Inferior parietal cortex (tissue), 1 donor: ENCODE data around the gene NLK.
"Not testable (repeated sequence)": the region's sequence is repeated elsewhere in the genome, so short reads cannot be mapped to it uniquely, and the experiment has no call there.

Experiments used
- DNase-seq: peaks from one replicate; pipeline ENCODE4 v3.0.0-alpha.2; 2016; ENCODE audit errors: extremely low spot score

NLK gene

GRCh38 chr17:28231624-28232023 lies 189.1 kb downstream of the NLK start:
- DNase-seq: not testable (repeated sequence)

GRCh38 chr17:28232966-28233870 lies 190.7 kb downstream of the NLK start:
- not testable (repeated sequence) for DNase-seq

- not testable (repeated sequence) for DNase-seq
These were observed 191.7 kb downstream of the NLK start for GRCh38 chr17:28233872-28234856.

DNA sequence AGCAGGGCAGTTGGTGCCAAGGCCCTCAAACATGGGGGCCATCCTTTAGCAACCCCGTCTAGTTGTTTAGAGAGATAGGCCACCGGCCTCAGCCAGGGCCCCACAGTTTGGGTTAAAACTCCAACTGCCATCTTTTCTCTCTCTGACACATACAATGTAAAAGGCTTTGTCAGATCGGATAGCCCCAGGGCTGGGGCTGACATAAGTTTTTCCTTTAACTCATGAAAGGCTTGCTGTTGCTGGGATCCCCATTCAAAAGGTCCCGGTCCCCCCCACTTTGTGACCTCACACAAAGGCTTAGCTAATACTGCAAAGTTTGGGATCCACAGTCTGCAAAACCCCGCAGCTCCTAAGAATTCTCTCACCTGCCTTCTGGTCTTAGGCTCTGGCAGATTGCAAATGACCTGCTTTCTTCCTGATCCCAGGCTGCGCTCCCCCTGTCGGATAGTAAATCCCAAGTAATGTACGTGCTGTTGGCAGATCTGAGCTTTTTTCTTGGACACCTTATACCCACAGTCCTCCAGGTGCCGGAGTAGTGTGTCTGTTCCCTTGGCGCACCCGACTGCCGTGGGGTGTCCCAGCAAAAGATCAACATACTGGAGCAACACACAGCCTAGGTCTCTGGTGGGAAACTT lies 192.7 kb downstream of the NLK start:
- DNase-seq: not testable (repeated sequence)

DNA sequence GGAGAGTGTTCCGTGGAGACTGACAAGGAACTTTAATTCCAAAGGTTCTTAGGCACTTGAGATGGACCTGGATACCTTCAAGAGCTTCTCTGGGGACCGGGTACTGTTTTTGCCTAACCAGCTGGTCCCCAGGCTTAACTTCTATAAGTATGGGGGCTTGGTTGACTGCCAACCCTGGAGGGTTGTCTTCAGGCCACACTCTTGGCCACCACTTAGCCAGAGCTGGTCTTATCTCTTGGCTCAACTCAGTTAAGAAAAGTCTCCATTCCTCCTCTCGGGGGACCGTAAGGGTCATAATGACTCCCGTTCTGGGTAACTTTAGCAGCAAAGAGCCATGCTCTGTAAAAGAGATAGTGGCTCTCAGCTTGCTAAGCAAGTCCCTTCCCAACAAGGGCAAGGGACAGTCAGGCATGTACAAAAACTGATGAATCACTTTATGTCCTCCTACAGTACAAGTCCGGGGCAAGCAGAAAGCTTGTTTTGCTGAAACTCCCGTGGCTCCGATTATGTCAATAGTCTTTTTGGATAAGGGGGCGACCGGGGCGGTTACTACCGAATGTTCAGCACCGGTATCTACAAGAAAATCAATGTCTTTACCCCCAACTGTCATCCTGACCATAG lies 193.7 kb downstream of the NLK start:
- DNase-seq: not testable (repeated sequence)

DNA sequence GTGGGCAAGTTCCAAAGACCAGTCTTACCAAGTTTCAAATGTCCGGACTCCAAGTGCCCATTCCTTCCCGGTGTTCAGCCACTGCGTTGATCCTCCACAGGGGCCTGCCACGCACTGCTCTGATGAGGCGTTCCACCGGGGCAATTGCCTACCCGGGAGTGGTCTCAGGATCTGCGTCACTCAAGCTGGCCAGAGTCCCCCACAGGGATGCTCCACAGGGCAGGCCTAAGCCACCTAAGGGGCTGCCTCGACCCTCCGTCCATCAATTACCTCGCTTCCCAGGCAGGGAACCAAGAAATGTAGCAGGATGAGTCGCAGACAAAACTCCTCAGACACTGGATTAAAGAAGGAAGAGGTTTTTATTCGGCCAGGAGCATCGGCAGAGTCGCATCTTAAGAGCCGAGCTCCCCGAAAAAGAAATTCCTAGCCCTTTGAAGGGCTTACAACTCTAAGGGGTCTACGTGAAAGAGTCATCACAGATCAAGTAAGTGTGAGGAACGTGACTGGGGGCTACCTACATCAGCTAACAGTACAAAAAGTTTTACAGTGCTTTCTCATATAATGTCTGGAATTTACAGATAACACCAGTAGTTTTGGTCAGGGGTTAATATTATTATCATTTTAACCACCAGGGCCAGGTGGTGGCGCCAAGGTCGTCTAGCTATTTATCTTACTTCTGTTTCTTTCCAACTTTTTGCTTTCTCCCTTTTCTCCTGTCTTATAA lies 196.2 kb downstream of the NLK start:
- DNase-seq: not testable (repeated sequence)

DNA sequence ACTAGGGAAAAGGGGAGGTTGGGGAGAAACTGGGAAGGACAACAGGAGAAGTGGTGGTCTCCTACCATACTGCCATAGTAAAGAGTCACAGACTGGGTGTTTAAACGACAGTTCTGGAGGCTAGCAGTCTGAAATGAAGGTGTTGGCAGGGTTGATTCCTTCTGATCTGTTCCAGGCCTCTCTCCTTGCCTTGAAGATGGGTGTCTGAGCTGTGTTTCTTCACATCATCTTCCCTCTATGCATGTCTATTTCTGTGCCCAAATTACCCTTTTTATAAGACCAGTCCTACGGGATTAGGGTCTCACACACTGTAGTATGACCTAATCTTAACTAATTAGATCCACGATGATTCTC lies 196.8 kb downstream of the NLK start:
- no peak for DNase-seq

DNA sequence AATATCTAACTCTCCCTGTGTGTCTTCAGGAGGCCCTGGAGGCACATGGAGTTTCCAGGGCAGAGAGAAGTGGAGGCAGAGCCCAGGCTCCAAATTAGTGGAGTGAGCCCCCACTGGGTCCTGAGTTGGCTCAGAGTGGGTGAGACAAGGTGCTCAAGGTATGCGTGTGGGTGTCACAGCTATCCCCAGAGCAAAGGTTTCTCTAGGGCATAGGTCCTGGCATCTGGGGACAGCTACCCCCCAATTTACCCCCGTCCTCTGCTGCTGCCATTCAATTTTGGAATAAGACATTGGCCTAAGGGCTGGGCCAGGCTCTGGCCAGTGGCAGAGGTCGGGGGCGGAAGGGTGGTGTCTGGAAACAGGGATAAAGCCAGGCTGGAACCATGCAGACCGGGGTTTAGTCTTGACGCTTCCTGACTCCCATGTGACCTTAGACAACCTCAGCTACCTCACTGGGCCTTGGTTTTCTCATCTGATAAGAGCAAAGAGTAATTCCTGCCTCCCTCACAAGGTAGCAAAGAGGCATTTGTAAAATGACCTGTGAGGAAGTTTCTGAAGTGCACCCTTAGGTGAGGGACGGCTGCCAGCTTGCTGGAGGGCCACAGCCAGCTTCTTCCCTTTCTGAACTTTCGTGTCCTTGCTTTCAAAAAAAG lies 198.3 kb downstream of the NLK start:
- no peak for DNase-seq

- no peak for DNase-seq
These were observed 200.3 kb downstream of the NLK start for GRCh38 chr17:28242791-28243190.

DNA sequence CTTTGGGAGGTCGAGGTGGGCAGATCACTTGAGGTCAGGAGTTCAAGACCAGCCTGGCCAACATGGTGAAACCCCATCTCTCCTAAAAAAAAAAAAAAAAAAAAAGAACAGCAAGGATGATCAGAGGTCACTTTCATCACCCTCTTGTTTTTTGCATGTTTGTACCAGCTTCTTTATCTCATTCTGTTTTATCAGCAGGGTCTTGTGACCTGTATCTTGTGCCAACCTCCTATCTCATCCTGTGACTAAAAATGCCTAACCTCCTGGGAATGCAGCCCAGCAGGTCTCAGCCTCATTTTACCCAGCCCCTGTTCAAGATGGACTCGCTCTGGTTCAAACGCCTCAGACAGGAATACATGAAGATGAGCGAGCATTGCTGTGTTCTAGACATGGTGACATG lies 200.8 kb downstream of the NLK start:
- not testable (repeated sequence) for DNase-seq

GRCh38 chr17:28244446-28244845 lies 202.0 kb downstream of the NLK start:
- DNase-seq: no peak
